ENCODE measurements around the gene DHX9. TPM values are rescaled to one million over a fixed set of nuclear protein-coding genes. Genes with fewer than 3 reads are reported as not detected.
"Not testable (repeated sequence)": the region's sequence is repeated elsewhere in the genome, so short reads cannot be mapped to it uniquely, and the experiment has no call there.

The DHX9 gene
- total RNA-seq, 1 donor from 2014 or later: 113 TPM

DNA sequence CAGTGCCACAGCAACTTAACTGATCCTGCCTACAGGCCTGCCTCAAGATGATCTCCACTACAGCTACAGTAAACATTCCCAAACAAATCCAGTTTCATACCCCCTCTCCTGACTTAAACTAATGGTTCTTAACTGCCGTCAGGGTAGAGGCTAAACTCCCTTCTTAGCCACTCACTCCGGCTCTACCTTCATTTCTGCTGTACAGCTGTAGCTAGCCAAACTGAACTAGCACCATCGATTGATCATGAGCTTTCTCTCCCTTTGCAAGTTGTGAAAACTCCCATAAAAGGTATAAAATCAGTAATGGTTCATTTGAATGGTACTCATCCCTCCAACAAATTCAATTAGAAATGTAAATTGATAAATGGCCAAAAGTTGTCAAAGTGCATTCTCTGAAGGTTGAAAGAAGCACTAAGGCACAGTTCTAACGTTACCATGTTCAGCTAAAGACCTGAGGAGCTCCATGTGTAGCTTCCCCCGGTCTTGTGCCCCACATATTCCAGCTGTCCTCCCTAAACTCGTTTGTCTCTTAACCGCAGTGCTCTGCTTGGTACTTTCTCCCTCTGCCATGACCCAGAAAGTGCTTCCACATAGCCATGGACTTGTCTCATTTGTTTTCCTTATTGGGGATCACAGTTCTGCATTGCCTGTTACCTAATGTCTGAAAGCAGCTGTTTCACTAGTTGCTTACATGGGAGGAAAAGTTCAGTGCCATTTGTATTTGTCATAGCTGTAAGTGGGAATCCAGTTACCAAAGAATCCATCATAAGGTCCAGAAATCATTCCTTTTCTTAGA lies 49.8 kb downstream of the DHX9 start:
- DNase-seq (ENCODE audit: low read depth): peak; percentile 85

DNA sequence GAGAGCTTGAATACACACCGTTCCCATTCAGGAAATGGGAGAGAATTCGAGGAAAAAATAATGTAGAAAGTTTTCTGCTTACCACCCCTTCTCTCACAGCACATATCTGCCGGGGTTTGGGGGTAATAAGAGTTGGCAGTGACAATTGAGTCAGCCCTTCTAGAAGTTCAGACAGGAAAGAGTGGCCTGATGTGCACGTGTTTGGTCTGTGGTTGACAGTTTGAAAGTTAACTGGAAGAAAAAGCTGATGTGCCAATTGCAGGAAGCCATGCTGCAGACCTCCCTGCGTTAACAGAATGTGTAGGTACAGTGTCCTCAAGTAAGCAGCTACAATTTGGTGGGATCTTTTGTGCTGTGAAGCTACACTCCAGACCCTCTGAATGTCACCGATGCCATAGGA lies 50.9 kb downstream of the DHX9 start:
- peak; percentile 26 for DNase-seq (ENCODE audit: low read depth)

DNA sequence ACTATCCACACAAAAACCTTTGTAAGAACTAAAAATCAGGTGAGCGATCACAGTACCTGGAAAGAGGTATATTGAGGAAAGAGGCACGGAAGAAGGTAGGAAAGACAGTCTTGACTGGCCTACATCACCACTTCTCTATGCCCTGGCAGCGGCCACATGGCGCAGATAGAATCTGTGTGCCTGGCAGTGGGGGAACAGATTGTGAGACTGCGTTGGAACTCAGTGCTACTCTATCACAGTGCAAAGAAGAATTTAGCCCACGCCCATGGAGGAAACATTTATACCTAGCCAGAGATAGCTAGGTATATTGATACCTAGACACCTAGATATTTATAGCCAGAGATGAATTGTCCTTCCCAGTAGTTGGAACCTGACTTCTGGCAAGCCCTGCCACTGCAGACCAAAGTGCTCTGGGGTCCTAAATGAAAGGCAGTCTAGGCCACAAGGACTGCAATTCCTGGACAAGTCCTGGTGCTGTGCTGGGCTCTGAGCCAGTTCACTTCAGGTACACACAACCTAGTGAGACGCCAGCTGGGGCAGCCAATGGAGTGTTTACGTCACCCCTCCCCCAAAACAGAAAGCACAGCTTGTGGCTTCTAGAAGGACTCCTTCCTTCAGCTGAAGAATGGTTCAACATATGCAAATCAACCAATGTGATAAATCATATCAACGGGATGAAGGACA lies 51.9 kb downstream of the DHX9 start:
- no peak for DNase-seq (ENCODE audit: low read depth)

DNA sequence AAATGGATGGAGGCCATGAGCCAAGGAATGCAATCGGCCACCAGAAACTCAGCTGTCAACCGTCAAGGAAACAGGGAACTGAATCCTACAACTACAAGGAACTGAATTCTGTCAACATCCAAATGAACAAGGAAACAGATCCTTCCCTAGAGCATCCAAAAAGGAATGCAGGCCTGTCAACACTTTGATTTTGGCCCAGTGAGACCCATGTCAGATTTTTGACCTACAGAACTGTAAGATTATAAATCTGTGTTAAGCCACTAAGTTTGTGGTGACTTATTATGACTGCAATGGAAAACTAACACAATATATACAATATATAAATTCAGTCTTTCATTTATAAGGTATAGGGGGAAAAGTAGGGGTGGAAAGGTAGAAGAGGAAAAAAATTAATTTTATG lies 58.5 kb downstream of the DHX9 start:
- peak; percentile 30 for DNase-seq (ENCODE audit: low read depth)

DNA sequence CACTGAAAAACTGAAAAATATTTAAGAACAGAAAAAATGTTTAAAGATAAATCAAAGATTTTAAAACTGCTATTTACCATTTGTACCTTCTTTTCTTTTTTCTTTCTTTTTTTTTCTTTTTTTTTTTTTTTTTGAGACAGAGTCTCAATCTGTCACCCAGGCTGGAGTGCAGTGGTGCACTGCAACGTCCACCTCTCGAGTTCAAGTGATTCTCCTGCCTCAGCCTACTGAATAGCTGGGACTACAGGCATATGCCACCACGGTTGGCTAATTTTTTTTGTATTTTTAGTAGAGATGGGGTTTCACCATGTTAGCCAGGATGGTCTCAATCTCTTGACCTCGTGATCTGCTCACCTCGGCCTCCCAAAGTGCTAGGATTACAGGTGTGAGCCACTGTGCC lies 62.8 kb downstream of the DHX9 start:
- DNase-seq (ENCODE audit: low read depth): not testable (repeated sequence)

DNA sequence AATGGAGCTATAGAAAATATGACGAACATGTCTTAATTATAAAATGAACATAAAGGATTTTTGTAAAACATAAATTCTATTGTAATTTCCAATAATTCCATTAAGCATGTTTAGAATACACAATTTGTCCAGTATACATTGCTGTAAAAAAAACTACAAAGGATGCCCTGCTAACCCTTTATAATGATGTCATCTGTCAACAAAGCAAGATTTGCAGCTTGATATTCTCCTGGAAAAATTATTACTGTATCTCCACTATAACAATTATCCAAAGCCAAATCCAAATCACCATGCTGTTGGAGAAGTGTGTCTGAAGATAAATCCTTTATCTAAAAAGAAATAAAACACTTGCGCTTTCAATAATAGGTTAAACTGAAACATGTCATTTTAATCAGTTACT lies 66.2 kb downstream of the DHX9 start:
- no peak for DNase-seq (ENCODE audit: low read depth)

DNA sequence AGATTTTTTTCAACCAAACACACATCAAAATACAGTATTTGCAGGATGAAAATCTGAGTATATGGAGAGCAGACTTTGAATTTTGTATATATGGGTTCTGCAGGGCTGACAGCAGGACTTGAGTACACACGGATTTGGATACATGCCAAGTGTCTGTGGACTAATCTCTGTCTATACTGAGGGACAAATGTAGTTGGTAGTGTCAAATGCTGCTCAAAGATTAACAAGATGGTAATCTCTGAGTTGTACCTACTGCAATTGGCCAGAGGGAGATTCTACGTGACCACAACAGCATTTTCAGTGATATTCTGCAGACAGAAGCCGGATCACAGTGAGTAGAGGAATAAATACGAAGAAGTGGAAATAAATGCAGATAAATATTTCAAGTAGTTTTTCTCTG lies 70.4 kb downstream of the DHX9 start:
- DNase-seq (ENCODE audit: low read depth): no peak

DNA sequence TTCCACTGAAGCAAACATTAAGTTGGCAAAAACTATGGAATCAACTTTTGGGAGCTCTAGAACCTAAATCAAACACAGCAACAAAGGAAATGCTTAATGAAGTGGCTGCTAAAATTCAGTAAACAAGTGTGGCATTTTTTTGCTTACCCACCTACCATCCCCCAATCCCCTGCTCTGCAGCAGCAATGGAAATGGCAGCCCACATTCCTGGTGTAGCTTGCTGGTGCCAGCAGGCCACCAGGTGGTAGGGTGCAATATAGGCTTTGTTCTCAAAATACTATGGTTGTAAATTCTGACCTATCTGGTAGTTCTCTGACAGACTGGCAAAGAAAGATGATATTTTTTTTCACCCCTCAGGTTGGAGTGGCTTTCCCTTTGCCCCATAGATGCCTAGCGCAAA lies 71.0 kb downstream of the DHX9 start:
- DNase-seq (ENCODE audit: low read depth): no peak

DNA sequence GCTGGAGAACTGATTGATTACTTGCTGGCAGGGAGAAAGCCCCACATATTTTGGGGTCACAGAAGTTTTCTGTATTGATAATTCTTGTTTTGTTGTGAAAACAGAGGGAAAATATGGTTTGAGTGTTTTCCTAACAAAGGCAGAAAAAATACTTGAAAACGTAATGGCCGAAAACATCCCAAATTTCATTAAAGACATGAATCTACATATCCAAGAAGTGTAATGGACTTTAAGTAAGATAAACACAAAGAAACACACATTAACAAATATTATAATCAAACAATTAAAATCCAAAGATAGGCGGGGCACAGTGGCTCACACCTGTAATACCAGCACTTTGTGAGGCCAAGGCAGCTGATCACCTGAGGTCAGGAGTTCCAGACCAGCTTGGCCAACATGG lies 74.3 kb downstream of the DHX9 start:
- no peak for DNase-seq (ENCODE audit: low read depth)

DNA sequence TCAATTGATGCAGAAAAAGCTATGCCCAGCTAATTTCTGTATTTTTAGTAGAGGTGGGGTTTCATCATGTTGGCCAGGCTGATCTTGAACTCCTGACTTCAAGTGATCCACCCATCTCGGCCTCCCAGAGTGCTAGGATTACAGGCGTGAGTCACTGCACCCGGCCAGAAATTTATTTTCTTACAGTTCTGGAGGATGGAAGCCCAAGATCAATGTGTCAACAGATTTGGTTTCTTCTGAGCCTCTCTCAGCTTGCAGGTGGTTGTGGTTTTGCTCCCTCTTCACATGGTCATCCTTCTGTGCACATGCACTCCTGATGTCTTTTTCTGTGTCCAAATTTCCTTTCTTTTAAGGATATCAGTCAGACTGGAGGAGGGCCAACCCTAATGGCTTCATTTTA lies 78.2 kb downstream of the DHX9 start:
- DNase-seq (ENCODE audit: low read depth): peak; percentile 34

DNA sequence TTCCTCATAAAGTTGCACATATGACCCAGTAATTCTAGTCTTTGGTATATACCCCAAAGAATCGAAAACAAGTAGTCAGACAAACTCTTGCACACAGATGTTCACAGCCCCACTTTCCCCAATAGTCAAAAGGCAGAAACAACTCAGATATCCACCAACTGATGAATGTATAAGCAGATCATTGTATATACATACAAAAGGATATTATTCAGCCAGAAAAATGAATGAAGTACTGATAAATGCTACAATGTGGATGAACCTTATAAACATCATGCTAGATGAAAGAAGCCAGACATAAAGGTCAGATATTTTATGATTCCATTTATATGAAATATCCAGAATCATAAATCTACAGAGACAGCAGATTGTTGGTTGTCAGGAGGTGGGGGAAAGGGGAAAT lies 86.5 kb downstream of the DHX9 start:
- no peak for DNase-seq (ENCODE audit: low read depth)

DNA sequence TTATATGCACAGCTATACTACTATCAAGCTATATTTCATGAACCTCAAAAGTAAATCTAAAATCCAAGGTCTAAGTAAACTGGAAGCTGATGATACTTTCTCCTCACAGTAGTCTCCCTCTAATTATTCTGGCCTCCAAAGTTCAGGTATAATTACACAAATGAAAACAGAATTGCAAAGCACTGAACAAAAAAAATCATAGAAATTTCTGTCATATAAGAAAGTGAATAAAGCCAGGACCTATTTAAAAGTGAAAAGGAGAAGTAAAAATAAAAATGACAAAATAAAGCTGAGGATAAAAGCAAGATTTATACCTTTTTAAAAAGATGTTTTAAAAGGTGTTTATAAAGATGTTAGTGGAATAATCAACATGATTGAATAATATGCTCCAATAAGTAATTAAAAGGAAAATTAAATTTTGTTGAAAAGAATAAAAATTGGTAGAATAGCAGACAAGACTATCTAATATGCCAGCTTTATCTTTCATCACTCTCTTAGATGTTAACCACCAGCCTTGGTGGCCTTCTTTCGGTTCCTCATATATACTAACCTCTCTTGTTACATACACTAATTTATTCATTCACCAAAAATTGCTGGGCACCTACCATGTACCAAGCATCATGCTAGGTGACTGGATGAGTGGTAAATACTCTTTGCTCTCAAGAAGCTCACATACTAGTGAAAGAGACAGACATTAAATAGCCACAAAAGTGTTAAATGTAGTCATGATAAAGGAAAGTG lies 88.7 kb downstream of the DHX9 start:
- DNase-seq (ENCODE audit: low read depth): no peak

DNA sequence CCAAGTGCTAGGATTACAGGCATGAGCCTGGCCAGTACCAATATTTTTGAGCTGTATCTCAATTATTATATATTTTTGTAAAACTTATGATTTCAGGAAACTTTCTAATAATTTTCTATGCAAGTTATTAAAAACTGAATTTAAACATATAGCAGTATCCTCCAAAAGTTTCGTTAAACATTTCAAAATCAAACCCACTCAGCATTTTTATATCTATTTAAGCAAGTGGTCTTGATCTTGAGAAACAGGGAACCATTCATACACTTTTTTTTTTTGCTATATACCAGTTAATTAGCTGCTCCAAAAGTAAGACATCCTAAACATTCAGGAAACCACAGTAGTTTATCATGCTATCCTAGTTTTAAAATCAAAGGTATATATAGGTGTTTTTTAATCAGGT lies 91.8 kb downstream of the DHX9 start:
- no peak for DNase-seq (ENCODE audit: low read depth)

DNA sequence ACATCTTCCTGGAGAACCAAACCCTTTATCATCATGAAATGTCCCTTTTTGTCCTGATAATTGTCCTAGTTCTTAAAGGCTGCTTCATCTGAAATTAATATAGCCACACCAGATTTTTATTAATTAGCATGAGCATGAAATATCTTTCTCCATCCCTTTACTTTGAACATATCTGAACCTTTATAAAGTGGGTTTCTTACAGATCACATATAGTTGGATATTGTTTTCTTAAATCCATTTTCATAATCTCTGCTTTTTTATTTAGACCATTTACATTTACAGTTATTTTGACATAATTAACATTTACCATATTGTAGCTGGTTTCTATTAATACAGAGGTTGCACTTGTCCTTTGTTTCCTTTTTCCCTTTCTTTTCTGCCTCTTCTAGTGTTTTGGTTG lies 96.6 kb downstream of the DHX9 start:
- no peak for DNase-seq (ENCODE audit: low read depth)

Other genes starting within 250 kb of the DHX9 start
- 5.1 and 12.1 TPM in 2 replicates for gene RGS16, start 235.0 kb upstream of the DHX9 start, total RNA-seq
- not detected in 2 replicates for gene RGS8, start 154.8 kb upstream of the DHX9 start, total RNA-seq
- 2.2 and 3.6 TPM in 2 replicates for gene NPL, start 49.6 kb upstream of the DHX9 start, total RNA-seq
- gene SHCBP1L, start 113.8 kb downstream of the DHX9 start, total RNA-seq: not detected in 2 replicates
- gene LAMC1, start 184.1 kb downstream of the DHX9 start, total RNA-seq: 298 and 303 TPM in 2 replicates

Data from myocyte (in vitro differentiated cells).